ENCODE data around the gene RAD51B.

RAD51B gene

DNA sequence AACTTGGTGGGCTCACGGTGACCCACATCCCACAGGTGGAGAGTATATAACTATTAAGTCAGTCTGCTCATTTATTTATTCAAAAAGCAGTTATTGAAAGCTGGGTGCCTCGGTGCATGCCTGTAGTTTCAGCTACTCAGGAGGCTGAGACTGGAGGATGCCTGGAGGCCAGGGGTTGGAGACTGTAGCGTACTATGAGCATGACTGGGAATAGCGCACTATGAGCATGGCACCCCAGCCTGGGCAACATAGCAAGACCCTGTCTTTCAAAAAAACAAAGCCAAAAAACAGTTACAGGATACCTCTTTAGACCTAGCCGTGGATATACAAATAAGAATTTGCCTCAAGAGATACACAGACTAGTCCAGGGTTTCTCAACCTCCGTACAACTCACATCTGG is 833.5 kb downstream of the RAD51B start:
- Histone ChIP-seq H3K27me3 (no peaks in the 10 kb centered on the region), H3K4me3 (no peak overlapping the region), H3K4me2 (no peak overlapping the region), H3K9me3 (peaks cover 5% of the 10 kb centered on the region; the same call in 1 of the 2 replicates), H3K4me1 (peaks cover 34% of the 10 kb centered on the region), H3K27ac (no peak overlapping the region), H3K36me3 (peaks cover 5% of the 10 kb centered on the region; the same call in 1 of the 2 replicates), H3K9ac (no peak overlapping the region), H4K20me1 (no peaks in the 10 kb centered on the region)
- TF ChIP-seq Cebpa-rat (IDR thresholded peaks at IDR 0.05): no peak

DNA sequence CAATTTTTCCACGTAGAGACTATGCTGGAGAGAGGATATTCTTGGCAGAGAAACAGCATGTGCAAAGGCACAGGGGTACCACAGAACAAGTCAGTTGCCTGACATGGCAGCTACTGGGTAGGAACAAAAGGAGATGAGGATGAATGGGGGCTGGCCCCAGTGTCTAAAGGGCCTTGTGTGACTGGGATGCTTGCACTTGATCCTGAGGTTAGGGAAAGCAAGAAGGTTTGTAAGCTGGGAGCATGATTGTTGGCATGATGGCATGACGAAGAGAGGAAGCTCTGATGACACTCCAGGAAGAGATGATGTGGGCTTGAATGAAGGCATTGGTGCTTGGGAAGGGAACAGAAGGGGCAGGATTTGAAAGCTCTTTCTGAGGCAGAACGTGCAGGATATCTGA is 834.2 kb downstream of the RAD51B start:
- no peak overlapping the region for H3K9ac ChIP-seq
- H3K27me3 ChIP-seq: no peaks in the 10 kb centered on the region
- TF ChIP-seq Cebpa-rat (IDR thresholded peaks at IDR 0.05): no peak
- peaks cover 5% of the 10 kb centered on the region; the same call in 1 of the 2 replicates for H3K36me3 ChIP-seq
- H3K27ac ChIP-seq: no peak overlapping the region
- peaks cover 36% of the 10 kb centered on the region for H3K4me1 ChIP-seq
- peaks cover 5% of the 10 kb centered on the region; the same call in 1 of the 2 replicates for H3K9me3 ChIP-seq
- H3K4me3 ChIP-seq: no peak overlapping the region
- 0 out of 2 replicates have a peak overlapping the region, but pooled peaks have one; percentile 80 for H3K4me2 ChIP-seq
- H4K20me1 ChIP-seq: no peaks in the 10 kb centered on the region

DNA sequence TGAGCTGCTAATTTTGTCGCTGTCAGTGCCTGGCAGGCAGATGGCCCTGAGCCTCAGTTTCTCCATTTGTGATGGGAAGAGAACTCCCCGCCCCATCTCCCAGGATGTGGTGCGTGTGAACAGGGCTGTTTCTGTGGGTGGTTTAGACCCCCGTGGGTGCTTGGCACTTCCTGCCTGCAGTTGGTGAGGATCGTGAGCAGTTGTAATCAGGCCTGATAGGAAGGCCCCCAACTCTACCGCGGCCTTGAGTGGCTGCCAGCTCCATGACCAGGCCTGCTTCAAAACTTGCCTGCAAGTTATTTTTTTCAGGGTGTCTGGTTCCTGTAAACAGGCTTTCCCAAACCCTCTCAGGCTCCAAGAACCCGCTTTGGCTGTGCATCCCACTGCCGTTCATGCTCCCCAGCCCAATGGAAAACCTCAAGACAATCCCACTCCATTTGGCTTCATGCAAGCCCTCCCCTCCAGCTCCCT is 834.9 kb downstream of the RAD51B start:
- peak overlapping the region; percentile 80 for H3K4me2 ChIP-seq
- peak overlapping the region; percentile 66; the same call in 1 of the 2 replicates for H3K9ac ChIP-seq
- H3K9me3 ChIP-seq: peaks cover 5% of the 10 kb centered on the region; the same call in 1 of the 2 replicates
- H3K4me1 ChIP-seq: peaks cover 43% of the 10 kb centered on the region
- no peak overlapping the region for H3K4me3 ChIP-seq
- no peaks in the 10 kb centered on the region for H4K20me1 ChIP-seq
- H3K27ac ChIP-seq: peak overlapping the region; percentile 78
- peaks cover 4% of the 10 kb centered on the region; the same call in 1 of the 2 replicates for H3K36me3 ChIP-seq
- H3K27me3 ChIP-seq: no peaks in the 10 kb centered on the region
- no peak for TF ChIP-seq Cebpa-rat (IDR thresholded peaks at IDR 0.05)

DNA sequence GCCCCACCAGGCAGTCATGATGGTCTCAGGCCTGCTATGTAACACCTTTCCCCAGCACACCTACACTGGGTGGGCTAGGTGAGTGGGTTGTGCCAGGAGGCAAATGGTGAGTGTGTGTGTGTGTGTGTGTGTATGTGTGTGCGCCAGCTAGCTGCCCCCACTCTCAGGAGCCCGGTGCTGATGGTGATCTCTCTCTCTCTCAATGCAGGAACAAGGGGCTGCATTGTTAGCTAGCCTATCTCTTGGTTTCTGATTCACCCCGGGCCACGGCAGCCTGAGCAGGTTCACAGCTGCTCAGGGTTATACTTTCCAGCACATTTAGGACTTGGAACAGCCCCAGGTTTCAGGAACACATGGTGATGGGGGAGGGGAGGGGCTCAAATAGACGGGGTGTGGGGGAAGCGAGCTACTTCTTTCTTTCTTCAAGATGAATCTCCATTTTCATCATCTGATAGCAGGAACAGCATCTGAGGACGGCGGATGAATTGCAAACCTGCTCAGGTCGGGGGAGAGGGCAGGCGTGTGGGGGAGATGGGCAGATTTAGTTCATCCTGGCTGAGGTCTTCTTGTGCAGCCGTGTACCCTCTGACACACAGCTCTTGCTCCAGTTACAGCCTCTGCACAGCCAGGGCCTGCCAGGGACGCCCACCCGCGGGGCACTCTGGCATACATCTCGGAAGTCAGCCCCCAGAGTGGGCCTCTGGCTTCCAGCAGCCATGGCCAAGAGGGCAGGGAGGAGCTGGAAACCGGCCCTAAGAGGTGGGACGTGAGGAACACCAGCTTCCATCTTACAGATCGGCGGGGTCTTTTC is 835.6 kb downstream of the RAD51B start:
- H3K9me3 ChIP-seq: peaks cover 5% of the 10 kb centered on the region; the same call in 1 of the 2 replicates
- peaks cover 46% of the 10 kb centered on the region for H3K4me1 ChIP-seq
- no peak overlapping the region for H3K4me3 ChIP-seq
- no peaks in the 10 kb centered on the region for H4K20me1 ChIP-seq
- H3K9ac ChIP-seq: peak overlapping the region; percentile 66
- H3K27me3 ChIP-seq: no peaks in the 10 kb centered on the region
- no peak for TF ChIP-seq Cebpa-rat (IDR thresholded peaks at IDR 0.05)
- no peaks in the 10 kb centered on the region; the same call in 1 of the 2 replicates for H3K36me3 ChIP-seq
- H3K27ac ChIP-seq: peak overlapping the region; percentile 78
- peak overlapping the region; percentile 80 for H3K4me2 ChIP-seq

DNA sequence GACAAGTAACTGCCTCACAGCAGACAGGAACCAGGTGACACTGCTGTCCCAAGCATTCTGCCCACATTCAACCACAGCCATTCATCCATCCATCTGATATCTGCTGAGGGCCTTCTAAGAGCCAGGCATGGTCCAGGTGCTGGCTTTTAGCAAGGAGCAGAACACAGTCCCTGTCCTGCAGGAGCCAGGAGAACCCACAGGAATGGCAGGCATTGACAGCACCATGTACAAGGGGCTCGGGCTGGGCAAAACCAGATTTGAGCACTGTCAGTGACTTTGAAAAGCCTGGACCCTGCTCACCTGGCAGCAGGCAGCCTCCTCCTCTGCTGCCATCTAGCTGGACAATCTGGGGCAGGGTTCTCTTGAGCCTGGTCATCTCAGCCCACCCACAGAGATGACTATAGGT is 836.3 kb downstream of the RAD51B start:
- peaks cover 52% of the 10 kb centered on the region for H3K4me1 ChIP-seq
- H3K27me3 ChIP-seq: no peaks in the 10 kb centered on the region
- TF ChIP-seq Cebpa-rat (IDR thresholded peaks at IDR 0.05): no peak
- H3K9me3 ChIP-seq: peaks cover 5% of the 10 kb centered on the region; the same call in 1 of the 2 replicates
- no peaks in the 10 kb centered on the region; the same call in 1 of the 2 replicates for H3K36me3 ChIP-seq
- peak overlapping the region; percentile 66 for H3K9ac ChIP-seq
- H3K4me2 ChIP-seq: peak overlapping the region; percentile 80
- H4K20me1 ChIP-seq: no peaks in the 10 kb centered on the region
- H3K4me3 ChIP-seq: no peak overlapping the region
- H3K27ac ChIP-seq: peak overlapping the region; percentile 78

DNA sequence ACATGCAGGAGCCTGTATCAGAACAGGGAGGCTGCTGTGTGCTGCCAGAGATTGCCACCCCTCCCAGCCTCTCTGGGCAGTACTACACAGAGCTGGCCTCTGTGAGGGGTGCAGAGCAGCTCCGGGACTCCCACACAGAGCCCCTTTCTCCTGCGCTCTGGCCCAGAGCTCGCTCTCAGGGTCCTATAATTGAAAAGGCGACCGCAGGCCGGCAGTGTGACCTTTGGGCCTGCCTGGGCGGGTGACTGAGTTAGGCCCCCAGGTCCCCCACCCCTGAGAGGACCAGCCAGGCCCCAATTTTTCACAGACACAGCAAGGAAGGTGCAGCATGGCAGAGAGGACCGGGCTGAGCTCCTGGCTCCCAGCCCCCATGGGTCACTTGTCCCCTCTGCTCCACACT is 836.9 kb downstream of the RAD51B start:
- Histone ChIP-seq H3K36me3 (no peaks in the 10 kb centered on the region; the same call in 1 of the 2 replicates), H4K20me1 (no peaks in the 10 kb centered on the region), H3K4me2 (peak overlapping the region; percentile 80), H3K4me3 (no peak overlapping the region), H3K27me3 (no peaks in the 10 kb centered on the region), H3K4me1 (peaks cover 58% of the 10 kb centered on the region), H3K9ac (peak overlapping the region; percentile 56; the same call in 1 of the 2 replicates), H3K9me3 (peaks cover 5% of the 10 kb centered on the region; the same call in 1 of the 2 replicates), H3K27ac (peak overlapping the region; percentile 78)
- no peak for TF ChIP-seq Cebpa-rat (IDR thresholded peaks at IDR 0.05)

DNA sequence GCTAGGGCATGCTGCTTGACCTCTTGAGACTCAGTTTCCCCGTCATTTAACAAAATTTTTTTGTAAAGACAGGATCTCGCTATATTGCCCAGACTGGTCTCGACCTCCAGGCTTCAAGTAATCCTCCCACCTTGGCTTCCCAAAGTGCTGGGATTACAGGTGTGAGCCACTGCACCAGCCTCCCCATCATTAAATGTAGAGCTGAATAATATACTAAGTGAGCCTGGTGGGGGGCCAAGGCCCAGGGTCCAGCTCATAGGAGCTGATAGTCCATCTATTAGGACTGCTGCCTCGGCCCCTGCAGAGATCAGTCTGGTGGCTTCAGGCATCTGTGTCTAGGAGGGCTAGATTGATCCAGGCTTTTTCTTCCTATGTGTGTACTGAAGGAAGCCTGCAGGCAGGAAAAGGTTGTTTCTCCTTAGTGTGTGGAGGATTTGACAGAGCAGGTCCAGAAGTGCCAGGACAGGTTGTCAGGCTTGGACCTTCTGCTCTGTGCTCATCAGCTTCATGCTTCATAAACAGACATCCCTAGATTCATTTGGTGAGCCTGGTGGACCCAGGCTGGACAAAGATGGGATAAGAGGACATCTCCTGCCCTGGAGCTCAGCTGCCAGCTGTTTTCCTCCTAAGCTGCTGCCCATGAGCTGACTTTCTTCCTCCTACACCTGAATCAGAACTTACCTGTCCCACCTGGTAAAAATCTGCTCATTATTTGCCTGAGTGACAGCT is 837.9 kb downstream of the RAD51B start:
- H3K4me3 ChIP-seq: no peak overlapping the region
- H3K9ac ChIP-seq: no peak overlapping the region
- H3K36me3 ChIP-seq: no peaks in the 10 kb centered on the region
- no peaks in the 10 kb centered on the region for H3K27me3 ChIP-seq
- TF ChIP-seq Cebpa-rat (IDR thresholded peaks at IDR 0.05): no peak
- peaks cover 68% of the 10 kb centered on the region for H3K4me1 ChIP-seq
- peak overlapping the region; percentile 38; the same call in 1 of the 2 replicates for H3K27ac ChIP-seq
- no peak overlapping the region for H3K4me2 ChIP-seq
- no peaks in the 10 kb centered on the region for H4K20me1 ChIP-seq
- H3K9me3 ChIP-seq: 0 out of 2 replicates have a peak, but pooled peaks cover 5% of the 10 kb centered on the region

DNA sequence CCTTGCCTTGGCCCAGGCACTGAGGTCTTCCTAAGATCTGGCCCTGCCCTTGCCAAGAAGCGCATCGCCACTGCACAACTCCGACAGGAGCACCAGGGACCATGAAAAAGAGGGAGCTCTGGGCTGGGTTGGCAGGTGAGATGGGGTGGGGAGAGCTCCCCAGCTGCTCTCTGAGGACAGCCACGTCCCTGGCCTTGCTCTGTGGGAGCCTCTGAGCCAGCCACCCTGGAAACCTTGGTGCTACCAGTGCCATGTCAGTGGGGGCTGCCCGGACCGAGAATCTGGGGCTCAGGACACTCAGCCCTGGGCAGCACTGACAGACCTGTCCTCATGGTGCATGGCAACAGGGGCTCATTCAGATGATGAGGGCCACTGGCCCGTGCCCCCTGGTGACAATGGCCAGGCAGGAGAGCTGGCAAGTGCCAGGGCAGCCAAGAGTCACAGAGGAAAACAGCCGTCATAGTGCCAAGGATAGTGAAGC is 838.5 kb downstream of the RAD51B start:
- Histone ChIP-seq H3K36me3 (no peaks in the 10 kb centered on the region), H3K9ac (no peak overlapping the region), H3K27ac (peak overlapping the region; percentile 38; the same call in 1 of the 2 replicates), H3K4me1 (peaks cover 74% of the 10 kb centered on the region), H3K9me3 (0 out of 2 replicates have a peak, but pooled peaks cover 5% of the 10 kb centered on the region), H3K4me3 (no peak overlapping the region), H4K20me1 (no peaks in the 10 kb centered on the region), H3K27me3 (no peaks in the 10 kb centered on the region), H3K4me2 (no peak overlapping the region)
- no peak for TF ChIP-seq Cebpa-rat (IDR thresholded peaks at IDR 0.05)
